ENCODE results near the gene C1orf52. TPM values are rescaled to one million over a fixed set of nuclear protein-coding genes. Genes with fewer than 3 reads are reported as not detected.

Gene C1orf52
- total RNA-seq, 4 donors from 2014 or later, result 11.1 to 20.8 (median 16.5) TPM

GRCh38 chr1:85220756-85221201 is 38.7 kb downstream of the C1orf52 start:
- no peaks in the 10 kb centered on the region for H3K9me3 ChIP-seq
- ATAC-seq (no peak), DNase-seq (no peak)
- H3K27ac ChIP-seq, result no peak overlapping the region
- intact Hi-C loops (cut with DNase I; ENCODE audit: low total_unique reads), result no loop called here
- in situ Hi-C loops (cut with MboI; ENCODE audit: low sequenced_read_pairs in 4 of 4), result no loop called here
- H3K4me1 ChIP-seq, result peaks cover 7 to 9% of the 10 kb centered on the region in 2 donors
- no peak overlapping the region for H3K4me3 ChIP-seq
- H3K27me3 ChIP-seq, result no peaks in the 10 kb centered on the region
- TF ChIP-seq CTCF (IDR thresholded peaks at IDR 0.05 in 4 of 5, conservative IDR thresholded peaks at IDR 0.05 in 1 of 5) (no peak), POLR2A (IDR thresholded peaks at IDR 0.05) (no peak)
- H3K36me3 ChIP-seq, result no peaks in the 10 kb centered on the region

GRCh38 chr1:85219853-85220610 is 39.4 kb downstream of the C1orf52 start:
- H3K4me3 ChIP-seq, result no peak overlapping the region
- intact Hi-C loops (cut with DNase I; ENCODE audit: low total_unique reads) (no loop called here), in situ Hi-C loops (cut with MboI; ENCODE audit: low sequenced_read_pairs in 4 of 4) (no loop called here)
- H3K27ac ChIP-seq, result no peak overlapping the region
- DNase-seq, result no peak
- no peaks in the 10 kb centered on the region for H3K9me3 ChIP-seq
- H3K4me1 ChIP-seq, result peaks cover 4 to 8% of the 10 kb centered on the region in 2 donors
- TF ChIP-seq POLR2A (IDR thresholded peaks at IDR 0.05) (no peak), CTCF (IDR thresholded peaks at IDR 0.05 in 4 of 5, conservative IDR thresholded peaks at IDR 0.05 in 1 of 5) (no peak)
- H3K27me3 ChIP-seq, result no peaks in the 10 kb centered on the region
- ATAC-seq, result no peak
- H3K36me3 ChIP-seq, result no peaks in the 10 kb centered on the region

GRCh38 chr1:85216697-85217096 is 42.8 kb downstream of the C1orf52 start:
- intact Hi-C loops (cut with DNase I; ENCODE audit: low total_unique reads) (no loop called here), in situ Hi-C loops (cut with MboI; ENCODE audit: low sequenced_read_pairs in 4 of 4) (no loop called here)

GRCh38 chr1:85214654-85215053 is 44.8 kb downstream of the C1orf52 start:
- intact Hi-C loops (cut with DNase I; ENCODE audit: low total_unique reads), result no loop called here
- Histone ChIP-seq H3K27me3 (no peaks in the 10 kb centered on the region), H3K4me1 (no peaks in the 10 kb centered on the region), H3K27ac (no peak overlapping the region), H3K4me3 (no peak overlapping the region), H3K36me3 (no peaks in the 10 kb centered on the region), H3K9me3 (no peaks in the 10 kb centered on the region)
- DNase-seq (no peak), ATAC-seq (no peak)
- TF ChIP-seq CTCF (IDR thresholded peaks at IDR 0.05 in 4 of 5, conservative IDR thresholded peaks at IDR 0.05 in 1 of 5), result no peak
- no peak for TF ChIP-seq POLR2A (IDR thresholded peaks at IDR 0.05)
- in situ Hi-C loops (cut with MboI; ENCODE audit: low sequenced_read_pairs in 4 of 4), result no loop called here

More at GRCh38 chr1:85216697-85217096, 42.8 kb downstream of the C1orf52 start:
- Histone ChIP-seq H3K27ac (no peak overlapping the region), H3K27me3 (no peaks in the 10 kb centered on the region), H3K4me1 (no peaks in the 10 kb centered on the region), H3K9me3 (no peaks in the 10 kb centered on the region), H3K4me3 (no peak overlapping the region), H3K36me3 (no peaks in the 10 kb centered on the region)
- TF ChIP-seq POLR2A (IDR thresholded peaks at IDR 0.05) (no peak), CTCF (IDR thresholded peaks at IDR 0.05 in 4 of 5, conservative IDR thresholded peaks at IDR 0.05 in 1 of 5) (no peak)
- ATAC-seq (no peak), DNase-seq (no peak)
